NCI-H1436 (cell line): ENCODE measurements around the gene KCNK5.

ENCODE experiments used
- DNase-seq: peaks from one replicate; lab custom pipeline; 2025; lab: John Stamatoyannopoulos, UW

Gene KCNK5

DNA sequence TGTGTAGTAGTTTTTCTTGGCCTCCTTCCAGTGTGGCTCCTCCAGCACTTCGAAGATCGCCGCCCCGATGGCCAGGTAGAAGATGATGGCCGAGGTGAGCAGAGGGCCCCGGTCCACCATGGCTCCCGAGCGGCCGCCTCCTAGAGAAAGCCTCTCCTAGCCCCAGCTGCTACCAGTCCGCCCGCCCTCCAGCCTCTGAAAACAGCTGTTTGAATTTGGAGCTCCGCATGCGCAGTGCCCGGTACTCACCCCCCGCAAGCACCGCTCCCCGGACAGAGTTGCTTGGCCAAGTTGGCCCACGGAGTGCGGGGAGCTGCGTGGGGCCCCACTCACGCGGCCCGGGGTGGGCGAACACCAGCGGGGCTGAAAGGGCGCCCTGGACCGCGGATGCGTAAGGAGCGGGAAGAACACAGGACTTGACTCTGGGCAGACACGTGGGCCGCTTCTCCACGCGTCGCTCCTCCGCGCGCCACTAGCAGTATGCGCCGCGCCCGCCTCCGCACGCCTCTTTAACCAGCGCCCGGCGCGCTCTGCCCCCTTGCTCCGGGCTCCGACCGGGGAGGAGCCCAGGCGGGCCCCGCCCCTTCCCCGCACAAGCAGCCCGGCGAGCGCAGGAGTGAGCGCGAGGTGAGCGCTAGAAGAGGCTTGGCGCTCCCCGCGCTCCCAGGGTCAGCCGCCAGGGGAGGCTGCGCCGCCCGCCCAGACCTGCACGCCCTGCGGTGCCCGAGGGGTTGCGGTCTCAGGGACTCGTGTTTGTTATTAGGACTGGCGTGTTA is at the start of gene KCNK5:
KCNK5 (minus strand) TSS at position 484 of the 776 bp plus-strand sequence; CDS start at position 120, 364 bp downstream.
- peak; percentile 50 for DNase-seq

DNA sequence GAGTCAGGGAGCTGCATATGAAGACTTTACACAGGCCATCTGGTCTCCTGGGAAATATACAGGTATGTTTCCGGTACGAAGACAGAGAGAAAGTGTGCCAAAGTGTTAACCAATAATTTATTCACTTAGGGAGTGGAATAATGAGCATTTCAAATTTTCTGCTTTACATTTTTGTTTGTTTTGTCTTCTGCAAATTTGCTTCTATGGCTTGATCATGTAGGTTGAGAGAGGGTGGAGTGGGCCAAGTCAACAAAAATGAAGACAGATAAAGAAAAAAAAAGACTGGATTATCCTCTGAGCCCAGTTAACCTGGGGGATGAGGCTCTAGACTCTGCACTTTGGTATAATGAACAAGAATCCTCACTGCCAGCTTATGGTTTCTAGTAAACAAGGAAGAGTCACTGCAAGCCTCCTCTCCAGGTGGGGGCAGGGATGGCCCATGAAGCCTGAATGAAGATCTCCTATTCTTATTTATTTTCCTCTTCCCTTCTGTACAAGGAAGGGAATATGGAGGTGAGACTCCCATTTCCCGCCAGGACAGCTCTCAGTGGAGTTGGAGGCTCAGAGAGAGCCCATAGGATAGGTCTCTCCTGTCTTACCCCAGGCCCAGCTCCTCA is 47.2 kb upstream of the KCNK5 start:
- no peak for DNase-seq

- DNase-seq, result no peak
Measured at GRCh38 chr6:39274903-39275302, 45.6 kb upstream of the KCNK5 start.

DNA sequence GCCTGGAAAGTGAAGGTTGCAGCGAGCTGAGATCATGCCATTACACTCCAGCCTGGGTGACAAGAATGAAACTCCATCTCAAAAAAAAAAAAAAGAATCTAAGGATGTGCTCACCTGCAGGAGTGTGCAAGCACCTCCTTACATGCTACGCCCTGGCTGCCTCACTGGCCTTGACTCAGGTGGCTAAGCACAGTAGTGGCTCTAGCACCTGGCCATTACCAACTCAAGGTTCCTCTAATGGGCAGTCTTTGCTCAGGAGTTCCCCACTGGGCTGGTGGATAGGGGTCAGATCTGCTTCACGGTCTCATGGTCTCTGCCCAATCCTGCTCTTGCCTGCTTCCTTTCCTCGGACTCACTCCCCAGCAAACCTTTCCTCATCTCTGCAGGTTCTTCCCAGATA is 45.2 kb upstream of the KCNK5 start:
- no peak for DNase-seq

GRCh38 chr6:39273406-39273821 is 44.1 kb upstream of the KCNK5 start:
- DNase-seq, result no peak

GRCh38 chr6:39269961-39270360 is 40.7 kb upstream of the KCNK5 start:
- DNase-seq, result no peak

DNA sequence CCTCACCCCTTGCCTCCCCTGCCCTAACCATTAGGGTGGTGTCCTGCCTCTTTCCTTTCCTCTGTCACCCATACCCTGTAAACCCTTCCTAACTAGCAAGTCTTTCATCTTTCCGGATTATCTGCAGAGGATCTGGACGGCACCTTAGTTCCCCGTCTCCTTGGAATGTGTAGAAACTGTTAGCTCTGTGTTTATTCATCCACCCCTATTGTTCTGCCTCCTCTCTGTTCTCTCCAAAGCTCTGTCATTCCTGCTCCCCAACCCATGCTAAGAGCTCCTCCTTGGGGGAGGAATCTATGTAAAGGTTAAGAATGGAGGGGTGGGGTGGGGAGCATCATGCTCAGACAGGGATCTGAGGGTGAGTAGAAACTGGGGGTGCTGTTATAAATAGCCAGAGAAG is 39.4 kb upstream of the KCNK5 start:
- no peak for DNase-seq

GRCh38 chr6:39268171-39268570 is 38.9 kb upstream of the KCNK5 start:
- no peak for DNase-seq

DNA sequence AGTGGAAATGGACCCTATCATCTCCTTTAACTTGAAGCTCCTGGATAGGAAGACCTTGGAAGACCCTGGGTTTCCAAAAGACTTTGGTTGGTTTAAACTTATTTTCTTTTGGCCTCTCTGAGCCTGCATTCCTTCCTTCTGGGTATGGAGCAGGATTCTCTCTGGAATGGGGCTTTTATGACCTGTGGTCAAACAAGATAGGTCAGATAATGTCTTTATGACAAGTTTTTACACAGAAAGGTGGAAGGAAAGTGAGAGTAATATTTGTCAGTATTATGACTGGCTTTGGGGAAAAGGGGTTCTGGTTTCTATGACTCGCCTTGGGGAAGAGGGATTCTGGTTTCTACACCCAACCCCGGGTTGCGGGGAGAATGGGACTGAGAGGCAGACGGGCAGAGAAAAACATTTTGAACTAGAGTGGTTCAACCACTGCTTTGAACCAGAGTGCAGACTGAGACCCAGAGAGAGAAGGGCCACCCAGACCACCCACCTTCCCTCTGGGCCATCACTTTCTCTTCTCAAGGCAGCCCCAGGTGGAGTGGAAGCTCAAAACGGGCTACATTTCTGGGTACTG is 37.6 kb upstream of the KCNK5 start:
- no peak for DNase-seq

DNA sequence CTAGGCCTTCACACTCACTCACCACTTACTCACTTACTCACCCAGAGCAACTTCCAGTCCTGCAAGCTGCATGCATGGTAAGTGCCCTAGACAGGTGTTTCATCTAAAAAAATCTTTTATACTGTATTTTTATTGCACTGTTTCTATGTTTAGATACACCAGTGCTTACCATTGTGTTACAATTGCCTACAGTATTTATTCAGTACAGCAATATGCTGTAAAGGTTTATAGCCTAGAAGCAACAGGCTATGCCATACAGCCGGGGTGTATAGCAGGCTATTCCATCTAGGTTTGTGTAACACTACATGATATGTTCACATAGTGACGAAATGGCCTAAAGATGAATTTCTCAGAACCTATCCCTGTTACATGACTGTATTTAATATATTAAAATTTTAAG is 37.1 kb upstream of the KCNK5 start:
- no peak for DNase-seq

GRCh38 chr6:39263303-39264037 is 34.2 kb upstream of the KCNK5 start:
- peak; percentile 36 for DNase-seq

DNA sequence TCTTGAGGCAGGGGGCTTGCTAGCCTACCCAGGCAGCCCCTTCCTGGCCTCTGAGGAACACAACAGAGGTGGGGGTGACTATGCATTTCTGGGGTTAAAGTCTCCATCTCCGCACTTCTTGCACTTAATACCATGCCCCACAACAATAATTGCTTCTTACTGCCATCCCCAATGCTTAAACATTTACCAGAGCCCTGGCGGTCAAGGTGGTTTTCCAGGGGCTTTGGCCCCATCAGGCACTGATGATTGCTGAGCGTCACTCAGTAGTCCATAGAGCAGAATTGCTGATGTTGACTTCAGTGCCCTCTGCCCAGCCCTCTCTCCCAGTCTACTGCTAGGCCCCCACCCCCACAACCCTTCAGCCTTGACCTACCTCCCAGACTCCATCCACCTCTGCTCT is 32.5 kb upstream of the KCNK5 start:
- DNase-seq, result no peak

DNA sequence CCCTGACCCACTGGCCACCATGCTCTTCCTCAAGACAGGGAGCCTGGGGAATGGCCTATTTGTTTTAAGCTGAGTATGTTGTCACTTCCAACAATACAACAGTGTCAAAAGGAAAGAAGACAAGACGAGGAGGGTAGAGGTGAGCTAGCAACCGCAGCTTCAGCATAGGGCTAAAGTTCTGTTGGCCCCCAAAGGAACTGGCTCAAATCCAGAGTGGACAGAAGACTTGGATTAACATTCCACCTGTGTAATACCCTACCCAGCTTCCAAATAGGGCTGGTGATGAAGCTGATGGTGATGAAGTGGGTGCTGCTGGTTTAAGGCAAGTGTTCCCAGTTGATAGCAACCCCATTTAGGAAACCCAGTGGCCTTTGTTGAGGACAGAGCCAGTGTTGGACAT is 31.7 kb upstream of the KCNK5 start:
- DNase-seq, result no peak

- no peak for DNase-seq
Measured at GRCh38 chr6:39260456-39260855, 31.2 kb upstream of the KCNK5 start.

DNA sequence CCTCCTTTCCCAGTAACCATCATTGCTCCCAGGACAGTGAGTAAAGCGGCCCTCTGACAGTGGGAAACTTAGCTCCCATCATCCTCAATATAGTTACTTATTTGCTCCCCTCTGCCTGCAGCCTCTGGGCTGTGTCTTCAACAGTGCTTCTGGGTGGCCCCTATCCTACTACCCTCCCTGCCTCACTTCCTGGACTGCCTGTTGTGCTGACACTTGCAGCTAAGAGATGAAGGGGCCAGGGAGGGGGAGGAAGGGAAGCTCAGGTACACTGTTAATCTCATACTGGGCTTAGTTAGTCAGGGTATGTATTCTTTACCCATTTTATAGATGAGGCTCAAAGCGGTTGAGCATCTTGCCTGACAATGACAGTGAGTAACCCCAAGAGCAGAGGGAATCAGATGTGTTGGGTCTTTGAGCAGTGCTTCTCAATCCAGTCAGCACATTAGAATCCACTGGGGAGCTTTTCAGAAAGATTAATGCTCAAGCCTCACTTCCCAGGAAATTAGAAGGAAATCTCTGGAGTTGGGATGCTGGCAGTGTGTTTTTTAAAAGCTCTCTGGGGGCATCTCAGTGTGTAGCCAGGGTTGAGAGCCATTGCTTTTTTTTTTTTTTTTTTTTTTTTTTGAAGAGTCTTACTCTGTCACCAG is 27.1 kb upstream of the KCNK5 start:
- DNase-seq, result no peak

GRCh38 chr6:39254999-39255535 is 25.8 kb upstream of the KCNK5 start:
- no peak for DNase-seq

DNA sequence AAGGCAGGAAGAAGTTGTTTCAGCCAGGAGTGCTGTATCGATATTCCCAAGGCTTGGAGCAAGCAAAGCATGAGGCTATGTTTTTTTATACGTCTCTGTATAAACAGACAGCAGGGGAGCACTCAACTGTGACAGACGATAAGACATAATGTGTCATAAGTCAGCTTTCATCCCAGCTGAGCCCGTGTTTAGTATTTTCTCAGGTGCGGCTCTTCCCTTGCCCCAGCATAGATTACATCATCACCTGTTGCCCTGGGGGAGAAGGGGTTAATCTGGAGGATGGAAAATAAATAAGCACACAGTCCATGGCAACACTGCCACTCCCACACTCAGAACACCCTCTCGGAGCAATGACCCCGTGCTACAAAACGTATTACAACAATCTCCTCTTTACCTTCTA is 22.1 kb upstream of the KCNK5 start:
- DNase-seq, result no peak

DNA sequence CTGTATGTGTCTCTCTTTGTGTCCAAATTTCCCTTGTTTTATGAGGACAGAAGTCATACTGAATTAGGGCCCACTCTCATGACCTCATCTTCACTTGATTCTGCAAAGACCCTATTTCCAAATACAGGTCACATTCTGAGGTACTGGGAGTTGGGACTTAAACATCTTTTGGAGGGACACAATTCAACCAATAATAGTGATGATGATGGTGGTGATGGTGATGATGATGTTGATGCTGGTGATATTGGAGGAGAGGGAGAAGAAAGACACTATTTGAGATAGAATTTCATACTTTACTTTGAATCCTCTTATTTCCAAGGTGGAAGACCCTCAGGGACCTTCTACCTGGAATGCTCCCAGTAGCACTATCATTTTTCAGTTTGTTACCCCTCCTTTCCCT is 21.2 kb upstream of the KCNK5 start:
- no peak for DNase-seq

- no peak for DNase-seq
Measured at GRCh38 chr6:39249278-39249677, 20.0 kb upstream of the KCNK5 start.

DNA sequence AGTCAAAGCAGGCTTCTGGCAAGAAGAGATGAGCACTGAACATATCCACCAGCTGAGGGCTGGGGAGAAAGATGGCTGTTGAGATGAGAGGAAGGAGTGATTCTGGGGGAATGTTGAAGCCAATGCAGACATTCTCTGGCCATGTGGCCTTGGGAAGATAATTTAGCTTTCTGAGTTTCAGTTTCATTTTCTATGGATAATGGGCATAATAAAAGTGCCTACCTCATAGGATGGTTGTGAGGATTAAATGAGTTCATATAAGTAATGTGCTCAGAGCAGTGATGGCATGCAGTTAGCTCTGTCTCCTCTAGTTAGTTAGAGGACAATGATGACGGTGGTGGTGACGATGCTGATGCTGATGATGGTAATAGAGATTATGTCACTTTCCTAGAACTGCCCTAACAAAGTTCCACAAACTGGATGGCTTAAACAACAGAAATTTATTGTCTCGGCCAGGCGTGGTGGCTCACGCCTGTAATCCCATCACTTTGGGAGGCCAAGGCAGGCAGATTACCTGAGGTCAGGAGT is 18.5 kb upstream of the KCNK5 start:
- DNase-seq, result no peak

DNA sequence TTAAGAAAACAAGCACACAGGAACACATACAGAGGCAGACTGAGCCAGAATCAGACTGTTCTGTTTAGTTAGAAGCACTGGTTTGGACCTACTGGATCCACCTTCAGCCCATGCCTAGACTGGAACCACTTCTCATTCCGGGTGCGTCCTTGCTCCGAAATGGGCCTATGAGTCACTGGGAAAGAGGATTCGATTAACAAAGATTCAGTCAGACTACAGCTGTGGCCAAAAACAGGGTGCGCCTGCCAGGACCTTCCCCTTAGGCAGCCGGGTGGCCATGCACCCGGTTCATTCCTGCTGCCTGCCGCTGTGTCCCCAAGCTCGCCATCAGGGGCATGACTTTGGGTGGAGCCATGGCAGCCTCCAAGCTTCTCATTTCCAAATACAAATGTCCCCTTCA is 14.5 kb upstream of the KCNK5 start:
- DNase-seq, result no peak
